RWPE2 (cell line): ENCODE measurements around the gene MEOX1.
A peak's percentile ranks its signal among the peaks of the same experiment; 100 is the strongest.

Experiments used
- ATAC-seq: fragments of 200-7000 bp; cut with Tn5 transposase; 3 replicates; pipeline ENCODE4 v1.9.1; 2021; ENCODE audit warnings: low read depth
- DNase-seq: peaks from one replicate; pipeline ENCODE4 v3.0.0-alpha.2; 2020; ENCODE audit warnings: low spot score
- H3K27ac ChIP-seq: fragments of 450-650 bp; 2 replicates; pipeline ENCODE4 v1.5.1; 2017; ENCODE audit warnings: mild to moderate bottlenecking; ENCODE audit not compliant: poor library complexity, severe bottlenecking
- H3K27me3 ChIP-seq: fragments of 250-450 bp; sonication (Bioruptor Pico); 2 replicates; pipeline ENCODE4 v1.5.1; 2021; ENCODE audit warnings: mild to moderate bottlenecking, moderate library complexity; ENCODE audit not compliant: insufficient read depth, poor library complexity, severe bottlenecking
- H3K36me3 ChIP-seq: fragments of 250-450 bp; sonication (Bioruptor Pico); 2 replicates; pipeline ENCODE4 v1.5.1; 2020; ENCODE audit warnings: low read depth, mild to moderate bottlenecking, moderate library complexity
- H3K4me1 ChIP-seq: fragments of 250-450 bp; sonication (Bioruptor Pico); 2 replicates; pipeline ENCODE4 v1.5.1; 2021; ENCODE audit warnings: mild to moderate bottlenecking, moderate library complexity; ENCODE audit not compliant: insufficient read depth, poor library complexity, severe bottlenecking
- H3K4me3 ChIP-seq: fragments of 250-450 bp; sonication (Bioruptor Pico); 2 replicates; pipeline ENCODE4 v1.5.1; 2021; ENCODE audit warnings: mild to moderate bottlenecking, moderate library complexity; ENCODE audit not compliant: severe bottlenecking
- H3K9me3 ChIP-seq: fragments of 250-450 bp; sonication (Bioruptor Pico); 2 replicates; pipeline ENCODE4 v1.5.1; 2021; ENCODE audit warnings: mild to moderate bottlenecking, moderate library complexity; ENCODE audit not compliant: severe bottlenecking
- CTCF ChIP-seq: fragments of 450-650 bp; IDR thresholded peaks from one replicate; pipeline ENCODE4 v1.5.1; 2017; ENCODE audit warnings: mild to moderate bottlenecking, moderate library complexity; ENCODE audit not compliant: poor library complexity, severe bottlenecking

Gene MEOX1

DNA sequence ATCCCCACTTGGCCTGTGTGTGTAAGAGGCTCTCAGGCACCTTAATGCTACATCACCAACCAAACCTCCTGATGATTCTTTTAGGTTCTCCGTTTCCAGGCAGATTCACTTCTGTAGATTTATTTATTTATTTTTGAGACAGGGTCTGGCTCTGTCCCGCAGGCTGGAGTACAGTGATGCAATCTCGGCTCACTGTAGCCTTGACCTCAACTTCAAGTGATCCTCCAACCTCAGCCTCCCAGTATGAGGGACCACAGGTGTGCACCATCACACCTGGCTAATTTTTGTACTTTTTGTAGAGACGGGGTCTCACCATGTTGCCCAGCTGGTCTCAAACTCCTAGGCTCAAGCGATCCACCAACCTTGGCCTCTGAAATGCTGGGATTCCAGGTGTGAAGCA, 12.7 kb upstream of the MEOX1 start:
- DNase-seq (no peak), ATAC-seq (no peak)
- Histone ChIP-seq H3K9me3 (no peaks in the 10 kb centered on the region), H3K4me1 (peaks cover 4% of the 10 kb centered on the region), H3K4me3 (no peak overlapping the region), H3K36me3 (no peaks in the 10 kb centered on the region), H3K27me3 (no peaks in the 10 kb centered on the region), H3K27ac (no peak overlapping the region)
- no peak for TF ChIP-seq CTCF

- Histone ChIP-seq H3K9me3 (no peaks in the 10 kb centered on the region), H3K27ac (no peak overlapping the region), H3K36me3 (no peaks in the 10 kb centered on the region), H3K4me1 (peaks cover 4% of the 10 kb centered on the region), H3K27me3 (no peaks in the 10 kb centered on the region), H3K4me3 (no peak overlapping the region)
- TF ChIP-seq CTCF: peak; percentile 96
- DNase-seq (no peak), ATAC-seq (peak; percentile 45)
Measured at GRCh38 chr17:43673516-43674323, 12.0 kb upstream of the MEOX1 start.

DNA sequence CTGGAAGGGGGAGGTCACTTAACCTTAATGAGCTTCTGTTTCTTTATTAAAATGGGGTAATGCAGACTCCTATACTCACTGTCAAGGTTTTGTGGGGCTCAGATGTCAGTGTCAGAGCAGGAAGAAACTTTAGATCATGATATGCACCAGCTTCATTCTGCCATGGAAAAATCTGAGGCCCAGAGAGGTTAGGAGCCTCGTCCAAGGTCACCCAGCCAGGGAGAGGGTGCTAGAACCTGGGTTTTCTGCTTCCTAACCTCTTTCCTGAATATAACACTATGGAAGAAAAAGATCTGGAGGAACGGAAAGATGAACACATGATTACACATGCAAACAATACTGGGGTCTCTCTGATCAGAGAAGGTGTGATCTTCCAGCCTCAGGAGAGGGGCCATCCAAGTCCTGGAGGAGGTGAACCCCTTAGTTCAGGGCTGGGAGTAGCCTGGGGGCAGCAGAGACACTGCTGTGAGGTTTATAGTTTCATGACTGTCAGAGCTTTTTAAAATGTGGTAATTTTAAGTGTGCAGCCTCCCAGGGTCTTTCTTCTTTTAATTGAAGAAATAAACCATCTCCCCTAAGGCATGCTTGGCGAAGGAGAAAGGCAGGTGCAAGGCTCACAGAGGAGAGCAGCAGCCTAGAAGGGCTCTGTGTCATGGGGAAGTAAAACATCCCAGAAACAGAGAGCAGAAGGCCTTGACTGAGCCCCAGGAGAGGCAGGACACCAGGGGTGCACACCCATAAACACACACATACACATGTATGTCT, 10.2 kb upstream of the MEOX1 start:
- no peak overlapping the region for H3K27ac ChIP-seq
- no peaks in the 10 kb centered on the region for H3K27me3 ChIP-seq
- TF ChIP-seq CTCF: no peak
- H3K36me3 ChIP-seq: no peaks in the 10 kb centered on the region
- H3K4me1 ChIP-seq: peaks cover 4% of the 10 kb centered on the region
- H3K9me3 ChIP-seq: no peaks in the 10 kb centered on the region
- ATAC-seq: no peak
- DNase-seq: no peak
- no peak overlapping the region for H3K4me3 ChIP-seq

- Histone ChIP-seq H3K27me3 (no peaks in the 10 kb centered on the region), H3K4me3 (no peak overlapping the region), H3K9me3 (no peaks in the 10 kb centered on the region), H3K27ac (no peak overlapping the region), H3K36me3 (no peaks in the 10 kb centered on the region), H3K4me1 (peaks cover 4% of the 10 kb centered on the region)
- no peak for TF ChIP-seq CTCF
- DNase-seq (no peak), ATAC-seq (no peak)
Measured at GRCh38 chr17:43671031-43671692, 9.4 kb upstream of the MEOX1 start.
